Panc1 (cell line): ENCODE data around the gene SEMA4A. TPM values are rescaled to one million over a fixed set of nuclear protein-coding genes. Genes with fewer than 3 reads are reported as not detected.
"Not testable (repeated sequence)": the region's sequence is repeated elsewhere in the genome, so short reads cannot be mapped to it uniquely, and the experiment has no call there.

Source experiments
- ATAC-seq: fragments of 200-7000 bp; cut with Tn5 transposase; 2 replicates; pipeline ENCODE4 v1.9.1; 2020; ENCODE audit warnings: mild to moderate bottlenecking, moderate library complexity
- BruUV-seq: library from RNA; stranded (reverse); fragments of 400-500 nt; replicated peaks from 2 replicates; lab custom pipeline; 2021; lab: Mats Ljungman, UMichigan
- CTCF ChIA-PET: fragments of 300-600 bp; sonication (Branson Sonifier 250); formaldehyde crosslinking; loops from one replicate; lab custom pipeline; 2022; ENCODE audit warnings: antibody characterized with exemption; lab: Charles Lee
- POLR2A ChIA-PET: fragments of 300-600 bp; sonication (Branson Sonifier 250); formaldehyde crosslinking; loops from one replicate; lab custom pipeline; 2022; ENCODE audit warnings: antibody characterized with exemption; lab: Charles Lee
- DNase-seq: peaks from one replicate; pipeline ENCODE4 v3.0.0-alpha.2; 2010; ENCODE audit warnings: low read depth, low spot score
- H3K27ac ChIP-seq: 2 replicates; pipeline ENCODE4 v1.5.1; 2011; ENCODE audit warnings: mild to moderate bottlenecking, low read length, inconsistent platforms
- H3K27me3 ChIP-seq: fragments of 200-500 bp; sonication (Bioruptor generic); 2 replicates; pipeline ENCODE4 v1.6.0; 2014; ENCODE audit warnings: low read length, inconsistent platforms; ENCODE audit not compliant: control insufficient read depth, insufficient read depth
- H3K36me3 ChIP-seq: fragments of 200-500 bp; sonication (Bioruptor generic); 2 replicates; pipeline ENCODE4 v1.5.1; 2014; ENCODE audit warnings: inconsistent platforms, mild to moderate bottlenecking, low read length, moderate library complexity; ENCODE audit not compliant: control insufficient read depth, insufficient read depth
- H3K4me1 ChIP-seq: 2 replicates; pipeline ENCODE4 v1.5.1; 2011; ENCODE audit warnings: inconsistent platforms, mild to moderate bottlenecking, low read length, moderate library complexity; ENCODE audit not compliant: control insufficient read depth, insufficient read depth
- H3K4me3 ChIP-seq, 2 experiments: 2 replicates each; pipeline ENCODE4 v1.5.1; 2011 to 2012; ENCODE audit warnings: low read depth in 2 of 2, low read length in 2 of 2, mild to moderate bottlenecking in 2 of 2, inconsistent platforms in 1 of 2, moderate library complexity in 1 of 2
- H3K9me3 ChIP-seq: fragments of 200-500 bp; sonication (Bioruptor generic); 2 replicates; pipeline ENCODE4 v1.5.1; 2014; ENCODE audit warnings: low read depth, mild to moderate bottlenecking, inconsistent platforms, low read length, moderate library complexity; ENCODE audit not compliant: control insufficient read depth, insufficient read depth
- CTCF ChIP-seq: fragments of 450-650 bp; IDR thresholded peaks from 2 replicates; pipeline ENCODE4 v1.5.1; 2017; ENCODE audit warnings: mild to moderate bottlenecking
- POLR2AphosphoS5 ChIP-seq: IDR thresholded peaks from 2 replicates; pipeline ENCODE4 v1.6.1; 2012; ENCODE audit warnings: mild to moderate bottlenecking, low read depth, low read length, moderate library complexity
- TCF7L2 ChIP-seq: IDR thresholded peaks from 2 replicates; pipeline ENCODE4 v1.6.1; 2011; ENCODE audit warnings: mild to moderate bottlenecking, low read depth, low read length, inconsistent platforms
- in situ Hi-C: cut with HindIII; loops from 2 replicates; pipeline ENCODE4 v1.10.0; 2016; ENCODE audit warnings: low sequenced_read_pairs, low pct_unique_long_range_greater_than_20kb
- intact Hi-C: fragments of 100-400 bp; cut with micrococcal nuclease; formaldehyde crosslinking; loops from one replicate; pipeline ENCODE4 v1.10.0; 2022; ENCODE audit not compliant: unreplicated experiment
- total RNA-seq: library from RNA; stranded (reverse); gene quantifications from one replicate; pipeline ENCODE4 v1.2.1, GENCODE V29; 2021; ENCODE audit not compliant: unreplicated experiment
- TF ChIP-seq, protein P1 (sequence below), 2 experiments: IDR thresholded peaks; 2 replicates each; pipeline ENCODE4 v1.6.1; 2011 to 2012; ENCODE audit warnings: low read depth in 2 of 2, control low read depth in 1 of 2, low read length in 1 of 2, mild to moderate bottlenecking in 1 of 2, moderate library complexity in 1 of 2; ENCODE audit not compliant: insufficient read depth in 1 of 2

Gene SEMA4A
- total RNA-seq, 1 experiment from 2014 or later, result 0.21 TPM

- H3K36me3 ChIP-seq, result no peaks in the 10 kb centered on the region; the same call in 1 of the 2 replicates
- DNase-seq (no peak), ATAC-seq (peak; percentile 18)
- H3K27ac ChIP-seq, result peak overlapping the region; percentile 95
- ChIA-PET POLR2A (no interaction called here), CTCF (interaction anchor here (0.7 kb wide), 1 partner anchor 8 kb away, joined by 3 read pairs; no protein-coding TSS in a partner anchor)
- intact Hi-C loops, result no loop called here
- H3K4me3 ChIP-seq, result peak overlapping the region in 1 of 2 experiments; percentile 22; a peak in 2 of 4 replicates
- no peaks in the 10 kb centered on the region for H3K27me3 ChIP-seq
- H3K9me3 ChIP-seq, result no peaks in the 10 kb centered on the region
- peaks cover 94% of the 10 kb centered on the region for H3K4me1 ChIP-seq
- in situ Hi-C loops, result no loop called here
- TF ChIP-seq, protein P1, sequence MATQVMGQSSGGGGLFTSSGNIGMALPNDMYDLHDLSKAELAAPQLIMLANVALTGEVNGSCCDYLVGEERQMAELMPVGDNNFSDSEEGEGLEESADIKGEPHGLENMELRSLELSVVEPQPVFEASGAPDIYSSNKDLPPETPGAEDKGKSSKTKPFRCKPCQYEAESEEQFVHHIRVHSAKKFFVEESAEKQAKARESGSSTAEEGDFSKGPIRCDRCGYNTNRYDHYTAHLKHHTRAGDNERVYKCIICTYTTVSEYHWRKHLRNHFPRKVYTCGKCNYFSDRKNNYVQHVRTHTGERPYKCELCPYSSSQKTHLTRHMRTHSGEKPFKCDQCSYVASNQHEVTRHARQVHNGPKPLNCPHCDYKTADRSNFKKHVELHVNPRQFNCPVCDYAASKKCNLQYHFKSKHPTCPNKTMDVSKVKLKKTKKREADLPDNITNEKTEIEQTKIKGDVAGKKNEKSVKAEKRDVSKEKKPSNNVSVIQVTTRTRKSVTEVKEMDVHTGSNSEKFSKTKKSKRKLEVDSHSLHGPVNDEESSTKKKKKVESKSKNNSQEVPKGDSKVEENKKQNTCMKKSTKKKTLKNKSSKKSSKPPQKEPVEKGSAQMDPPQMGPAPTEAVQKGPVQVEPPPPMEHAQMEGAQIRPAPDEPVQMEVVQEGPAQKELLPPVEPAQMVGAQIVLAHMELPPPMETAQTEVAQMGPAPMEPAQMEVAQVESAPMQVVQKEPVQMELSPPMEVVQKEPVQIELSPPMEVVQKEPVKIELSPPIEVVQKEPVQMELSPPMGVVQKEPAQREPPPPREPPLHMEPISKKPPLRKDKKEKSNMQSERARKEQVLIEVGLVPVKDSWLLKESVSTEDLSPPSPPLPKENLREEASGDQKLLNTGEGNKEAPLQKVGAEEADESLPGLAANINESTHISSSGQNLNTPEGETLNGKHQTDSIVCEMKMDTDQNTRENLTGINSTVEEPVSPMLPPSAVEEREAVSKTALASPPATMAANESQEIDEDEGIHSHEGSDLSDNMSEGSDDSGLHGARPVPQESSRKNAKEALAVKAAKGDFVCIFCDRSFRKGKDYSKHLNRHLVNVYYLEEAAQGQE (IDR thresholded peaks at IDR 0.05; ENCODE audit: insufficient read depth in 1 of 2, low read depth in 2 of 2, low read length in 1 of 2), result no peak
- no peak for TF ChIP-seq TCF7L2
- BruUV-seq, result no TSS peak
Observed at GRCh38 chr1:156124557-156125483, 28.6 kb upstream of the SEMA4A start.

DNA sequence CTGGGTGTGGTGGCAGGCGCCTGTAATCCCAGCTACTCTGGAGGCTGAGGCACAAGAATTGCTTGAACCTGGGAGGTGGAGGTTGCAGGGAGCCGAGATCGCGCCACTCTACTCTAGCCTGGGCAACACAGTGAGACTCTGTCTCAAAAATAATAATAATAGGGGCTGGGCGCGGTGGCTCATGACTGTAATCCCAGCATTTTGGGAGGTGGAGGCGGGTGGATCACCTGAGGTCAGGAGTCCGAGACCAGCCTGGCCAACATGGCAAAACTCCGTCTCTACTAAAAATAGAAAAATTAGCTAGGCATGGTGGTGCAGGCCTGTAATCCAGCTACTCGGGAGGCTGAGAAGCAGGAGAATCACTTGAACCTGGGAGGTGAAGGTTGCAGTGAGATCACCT is 27.8 kb upstream of the SEMA4A start:
- CTCF ChIA-PET, result interaction anchor here (0.7 to 1.0 kb wide), 2 partner anchors 9 to 20 kb away, joined by 3 read pairs; no protein-coding TSS in a partner anchor
- BruUV-seq, ATAC-seq, H3K27me3 ChIP-seq, in situ Hi-C loops, H3K9me3 ChIP-seq, H3K36me3 ChIP-seq, intact Hi-C loops, POLR2A ChIA-PET, DNase-seq, H3K4me3 ChIP-seq: not testable (repeated sequence)
- Histone ChIP-seq H3K4me1 (peaks cover 94% of the 10 kb centered on the region), H3K27ac (peak overlapping the region; percentile 95)

DNA sequence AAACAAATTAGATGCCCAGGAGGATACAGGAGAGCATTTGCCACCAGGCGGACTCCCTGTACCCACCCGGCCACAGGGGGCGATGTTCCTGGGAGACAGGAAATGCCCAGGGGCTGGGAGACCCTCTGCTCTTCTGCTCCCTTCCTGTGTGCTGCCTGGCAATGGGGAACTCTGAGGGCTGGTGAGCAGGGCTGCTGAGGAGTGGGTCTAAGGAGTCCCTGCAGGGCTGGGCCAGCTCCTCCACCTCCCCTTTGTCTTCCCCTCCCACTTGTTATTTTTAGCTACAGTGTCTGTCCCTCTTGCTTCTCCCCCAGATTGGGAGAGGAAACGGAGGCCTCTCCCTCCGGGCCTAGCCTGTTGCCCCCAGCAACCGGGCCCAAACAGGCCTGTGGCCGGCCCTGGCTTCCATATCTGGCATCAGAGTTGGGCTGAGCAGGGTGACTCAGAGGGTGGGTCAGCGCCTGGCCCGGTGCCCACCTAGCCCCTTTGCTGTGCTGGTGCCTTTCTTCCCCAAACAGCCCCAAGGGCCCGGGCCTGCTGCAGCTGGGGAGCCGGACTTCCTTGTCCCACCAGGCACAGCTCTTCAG is 27.2 kb upstream of the SEMA4A start:
- H3K36me3 ChIP-seq, result peaks cover 4% of the 10 kb centered on the region; the same call in 1 of the 2 replicates
- no peaks in the 10 kb centered on the region for H3K9me3 ChIP-seq
- H3K27me3 ChIP-seq, result no peaks in the 10 kb centered on the region
- H3K4me1 ChIP-seq, result peaks cover 92% of the 10 kb centered on the region
- intact Hi-C loops (no loop called here), in situ Hi-C loops (no loop called here)
- BruUV-seq, result no TSS peak
- ATAC-seq (peak; percentile 54), DNase-seq (no peak)
- TF ChIP-seq CTCF (peak; percentile 77), POLR2AphosphoS5 (peak; percentile 61), TCF7L2 (no peak)
- TF ChIP-seq, protein P1 (IDR thresholded peaks at IDR 0.05; ENCODE audit: insufficient read depth in 1 of 2, low read depth in 2 of 2, low read length in 1 of 2), result no peak
- H3K4me3 ChIP-seq, result peak overlapping the region in 1 of 2 experiments; percentile 22; a peak in 3 of 4 replicates
- peak overlapping the region; percentile 95 for H3K27ac ChIP-seq
- POLR2A ChIA-PET, result no interaction called here
- CTCF ChIA-PET, result interaction anchor here (0.7 to 1.0 kb wide), 2 partner anchors 9 to 20 kb away, joined by 3 read pairs; no protein-coding TSS in a partner anchor
